Measurements from ENCODE around the gene PRH2. TPM values are rescaled to one million over a fixed set of nuclear protein-coding genes. Genes with fewer than 3 reads are reported as not detected.
A peak's percentile ranks its signal among the peaks of the same experiment; 100 is the strongest.

Gene PRH2
- total RNA-seq, 4 donors from 2014 or later: 0.68 to 7.0 TPM; not detected in 2

DNA sequence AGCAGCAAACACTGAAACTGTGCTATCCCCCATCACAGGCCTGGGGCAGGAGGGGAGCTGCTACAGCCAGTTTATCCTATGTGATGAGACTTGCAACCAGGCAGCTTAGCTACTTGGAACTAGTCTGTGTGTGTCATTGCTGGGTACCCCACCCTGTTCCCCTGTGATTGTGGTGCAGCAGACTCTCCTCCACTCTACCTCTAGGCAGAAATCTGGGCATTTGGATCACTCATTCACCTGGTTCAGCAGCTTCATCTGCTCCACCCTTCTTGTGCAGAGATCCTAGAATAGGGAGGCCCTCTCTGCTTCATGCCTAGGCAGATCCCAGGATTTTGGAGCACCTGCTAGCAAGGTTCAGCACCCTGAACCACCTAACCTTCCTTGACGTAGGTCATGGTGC is 28.5 kb upstream of the PRH2 start:
- peaks cover 0 to 5% (median 0%) of the 10 kb centered on the region in 3 donors for H3K4me1 ChIP-seq
- no peak overlapping the region for H3K4me3 ChIP-seq
- WGBS, 2 donors: 80 to 88% methylated on average over 1 of the region's 1 CpG
- peaks cover 0 to 32% (median 0%) of the 10 kb centered on the region in 3 donors for H3K9me3 ChIP-seq
- no peaks in the 10 kb centered on the region for H3K36me3 ChIP-seq
- no peak for DNase-seq
- intact Hi-C loops (cut with DNase I): no loop called here
- H3K27me3 ChIP-seq: no peaks in the 10 kb centered on the region
- TF ChIP-seq, protein P1, sequence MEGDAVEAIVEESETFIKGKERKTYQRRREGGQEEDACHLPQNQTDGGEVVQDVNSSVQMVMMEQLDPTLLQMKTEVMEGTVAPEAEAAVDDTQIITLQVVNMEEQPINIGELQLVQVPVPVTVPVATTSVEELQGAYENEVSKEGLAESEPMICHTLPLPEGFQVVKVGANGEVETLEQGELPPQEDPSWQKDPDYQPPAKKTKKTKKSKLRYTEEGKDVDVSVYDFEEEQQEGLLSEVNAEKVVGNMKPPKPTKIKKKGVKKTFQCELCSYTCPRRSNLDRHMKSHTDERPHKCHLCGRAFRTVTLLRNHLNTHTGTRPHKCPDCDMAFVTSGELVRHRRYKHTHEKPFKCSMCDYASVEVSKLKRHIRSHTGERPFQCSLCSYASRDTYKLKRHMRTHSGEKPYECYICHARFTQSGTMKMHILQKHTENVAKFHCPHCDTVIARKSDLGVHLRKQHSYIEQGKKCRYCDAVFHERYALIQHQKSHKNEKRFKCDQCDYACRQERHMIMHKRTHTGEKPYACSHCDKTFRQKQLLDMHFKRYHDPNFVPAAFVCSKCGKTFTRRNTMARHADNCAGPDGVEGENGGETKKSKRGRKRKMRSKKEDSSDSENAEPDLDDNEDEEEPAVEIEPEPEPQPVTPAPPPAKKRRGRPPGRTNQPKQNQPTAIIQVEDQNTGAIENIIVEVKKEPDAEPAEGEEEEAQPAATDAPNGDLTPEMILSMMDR (IDR thresholded peaks at IDR 0.05): no peak
- TF ChIP-seq POLR2A (IDR thresholded peaks at IDR 0.05): no peak
- H3K27ac ChIP-seq: peak overlapping the region; percentile 3 to 61 (median 32)

DNA sequence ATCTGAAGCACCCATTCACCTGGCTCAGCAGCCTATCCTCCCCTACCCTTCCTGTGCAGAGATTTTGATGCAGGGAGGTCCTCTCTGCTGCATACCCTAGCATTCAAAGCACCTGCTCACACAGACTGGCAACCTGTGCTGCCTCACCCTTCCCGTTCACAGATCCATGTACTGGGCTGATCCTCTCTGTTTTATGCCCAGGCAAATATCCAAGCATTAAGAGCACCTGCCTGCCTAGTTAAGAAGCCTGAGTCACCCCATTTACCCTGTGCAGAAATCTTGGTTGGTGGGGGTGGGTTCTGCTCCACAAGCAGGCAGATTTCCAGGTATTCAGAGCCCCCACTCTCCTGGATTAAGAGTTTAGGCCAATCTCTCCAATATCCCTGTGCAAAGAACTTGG is 28.1 kb upstream of the PRH2 start:
- no peaks in the 10 kb centered on the region for H3K27me3 ChIP-seq
- DNase-seq: no peak
- peak overlapping the region in 3 of 4 donors; percentile 30 to 64 (median 61) for H3K27ac ChIP-seq
- H3K4me1 ChIP-seq: peaks cover 0 to 5% (median 0%) of the 10 kb centered on the region in 3 donors
- no peaks in the 10 kb centered on the region for H3K36me3 ChIP-seq
- TF ChIP-seq POLR2A (IDR thresholded peaks at IDR 0.05): no peak
- TF ChIP-seq, protein P1 (IDR thresholded peaks at IDR 0.05): no peak
- intact Hi-C loops (cut with DNase I): no loop called here
- peaks cover 0 to 34% (median 0%) of the 10 kb centered on the region in 3 donors for H3K9me3 ChIP-seq
- no peak overlapping the region for H3K4me3 ChIP-seq
- WGBS, 2 donors: 69 to 86% methylated on average over 1 of the region's 1 CpG

DNA sequence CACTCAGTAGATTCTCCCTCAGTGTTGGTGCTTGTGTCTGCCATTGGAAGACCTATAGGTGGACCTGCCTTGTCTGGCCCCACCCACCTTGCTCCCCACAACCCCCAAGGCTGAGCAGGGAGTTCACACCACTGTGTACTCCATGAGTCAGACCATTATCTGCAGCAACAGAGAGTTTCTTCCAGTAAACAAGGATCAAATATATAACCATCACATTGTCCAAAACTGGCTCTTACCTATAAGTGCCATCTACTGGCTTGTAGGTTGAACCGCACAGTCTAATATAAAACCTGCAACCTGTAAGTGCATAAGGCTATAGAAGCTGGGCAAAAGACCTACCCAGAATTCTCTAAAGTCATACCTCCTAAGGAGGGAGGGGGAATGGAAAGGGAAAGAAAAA is 27.6 kb upstream of the PRH2 start:
- TF ChIP-seq, protein P1 (IDR thresholded peaks at IDR 0.05): peak in 1 of 6 experiments; percentile 47
- TF ChIP-seq POLR2A (IDR thresholded peaks at IDR 0.05): no peak
- Histone ChIP-seq H3K36me3 (no peaks in the 10 kb centered on the region), H3K4me3 (no peak overlapping the region), H3K27ac (peak overlapping the region in 3 of 4 donors; percentile 30 to 64 (median 61)), H3K27me3 (no peaks in the 10 kb centered on the region), H3K9me3 (peaks cover 0 to 34% (median 0%) of the 10 kb centered on the region in 3 donors), H3K4me1 (peaks cover 0 to 5% (median 0%) of the 10 kb centered on the region in 3 donors)
- no peak for DNase-seq
- 90 to 100% methylated on average over 1 of the region's 1 CpG for WGBS, 2 donors
- intact Hi-C loops (cut with DNase I): no loop called here

DNA sequence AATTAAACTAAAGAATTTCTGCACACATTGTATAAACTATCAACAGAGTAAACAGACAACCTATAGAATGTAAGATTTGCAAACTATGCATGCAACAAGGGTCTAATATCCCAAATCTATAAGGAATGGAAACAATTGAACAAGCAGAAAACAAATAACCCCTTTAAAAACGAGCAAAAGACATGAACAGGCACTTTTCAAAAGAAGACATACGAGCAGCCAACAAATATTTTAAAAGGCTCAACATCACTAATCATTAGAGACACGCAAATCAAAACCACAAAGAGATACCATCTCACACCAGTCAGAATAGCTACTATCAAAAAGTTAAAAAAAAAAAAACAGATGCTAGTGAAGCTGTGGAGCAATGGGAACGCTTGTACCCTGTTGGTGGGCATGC is 24.4 kb upstream of the PRH2 start:
- Histone ChIP-seq H3K27ac (no peak overlapping the region), H3K27me3 (no peaks in the 10 kb centered on the region), H3K4me3 (no peak overlapping the region), H3K4me1 (peaks cover 0 to 5% (median 0%) of the 10 kb centered on the region in 3 donors), H3K9me3 (peaks cover 0 to 34% (median 0%) of the 10 kb centered on the region in 3 donors), H3K36me3 (no peaks in the 10 kb centered on the region)
- DNase-seq: no peak
- TF ChIP-seq POLR2A (IDR thresholded peaks at IDR 0.05): no peak
- TF ChIP-seq, protein P1 (IDR thresholded peaks at IDR 0.05): no peak
- intact Hi-C loops (cut with DNase I): no loop called here
- 75 to 81% methylated on average over 4 of the region's 4 CpGs for WGBS, 2 donors

DNA sequence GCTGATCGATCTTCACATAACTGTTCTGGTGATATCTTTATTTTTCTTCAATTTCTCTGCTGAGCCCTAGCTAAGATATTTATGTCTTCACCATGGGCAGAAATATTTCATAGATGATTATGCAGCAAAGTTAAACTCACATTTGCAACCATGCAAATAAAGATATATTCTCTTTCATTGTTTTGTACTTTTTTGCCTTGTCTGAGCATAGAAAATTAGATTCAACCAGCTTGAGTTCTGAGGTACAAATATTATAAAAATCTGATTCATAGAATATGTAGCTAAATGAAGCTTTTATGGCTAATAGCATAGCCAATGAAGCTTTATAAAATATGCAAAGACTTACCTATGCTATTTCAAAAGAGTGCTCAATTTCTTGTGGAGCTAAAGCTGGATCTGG is 19.6 kb upstream of the PRH2 start, which contains the start of gene TAS2R13:
Gene TAS2R13, minus strand, starts transcription at position 101 of the 400 bp plus-strand sequence. CDS start 264 bp downstream, outside the sequence.
- Histone ChIP-seq H3K27ac (no peak within 1 kb of the TSS), H3K27me3 (no peaks in the 10 kb centered on the region), H3K4me3 (no peak within 1 kb of the TSS), H3K36me3 (no peaks in the 10 kb centered on the region), H3K4me1 (no peaks in the 10 kb centered on the region), H3K9me3 (peaks cover 0 to 12% (median 0%) of the 10 kb centered on the region in 3 donors)
- intact Hi-C loops (cut with DNase I): no loop called here
- no peak for DNase-seq
- WGBS, 2 donors: 100% methylated on average over 1 of the region's 1 CpG
- no peak for TF ChIP-seq POLR2A (IDR thresholded peaks at IDR 0.05)
- TF ChIP-seq, protein P1 (IDR thresholded peaks at IDR 0.05): no peak
